ENCODE data around the gene KCNQ4. TPM values are rescaled to one million over a fixed set of nuclear protein-coding genes. Genes with fewer than 3 reads are reported as not detected.

Gene KCNQ4
- total RNA-seq, 4 donors from 2014 or later, result 1.1 to 3.8 (median 1.5) TPM

DNA sequence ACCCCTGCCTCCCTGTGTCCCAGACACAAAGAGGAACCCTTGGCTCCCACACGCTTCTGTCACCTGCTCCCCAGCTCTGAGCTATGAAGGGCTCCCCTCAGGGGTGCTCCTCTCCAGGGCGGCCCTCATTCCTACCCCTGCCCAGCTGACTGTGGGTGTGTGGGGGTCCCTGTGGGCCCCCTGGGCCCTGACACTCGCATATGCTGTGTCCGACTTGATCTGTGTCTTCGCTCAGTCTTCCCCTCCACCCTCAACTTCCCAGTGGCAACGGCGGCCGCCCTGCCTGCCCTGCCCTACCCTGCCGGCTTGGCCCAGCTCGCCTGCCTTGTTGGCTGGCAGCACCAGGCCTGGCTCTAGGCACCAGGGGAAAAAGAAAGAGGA is 1.2 kb downstream of the KCNQ4 start:
- no peak for TF ChIP-seq EP300 (IDR thresholded peaks at IDR 0.05)
- TF ChIP-seq, protein P1, sequence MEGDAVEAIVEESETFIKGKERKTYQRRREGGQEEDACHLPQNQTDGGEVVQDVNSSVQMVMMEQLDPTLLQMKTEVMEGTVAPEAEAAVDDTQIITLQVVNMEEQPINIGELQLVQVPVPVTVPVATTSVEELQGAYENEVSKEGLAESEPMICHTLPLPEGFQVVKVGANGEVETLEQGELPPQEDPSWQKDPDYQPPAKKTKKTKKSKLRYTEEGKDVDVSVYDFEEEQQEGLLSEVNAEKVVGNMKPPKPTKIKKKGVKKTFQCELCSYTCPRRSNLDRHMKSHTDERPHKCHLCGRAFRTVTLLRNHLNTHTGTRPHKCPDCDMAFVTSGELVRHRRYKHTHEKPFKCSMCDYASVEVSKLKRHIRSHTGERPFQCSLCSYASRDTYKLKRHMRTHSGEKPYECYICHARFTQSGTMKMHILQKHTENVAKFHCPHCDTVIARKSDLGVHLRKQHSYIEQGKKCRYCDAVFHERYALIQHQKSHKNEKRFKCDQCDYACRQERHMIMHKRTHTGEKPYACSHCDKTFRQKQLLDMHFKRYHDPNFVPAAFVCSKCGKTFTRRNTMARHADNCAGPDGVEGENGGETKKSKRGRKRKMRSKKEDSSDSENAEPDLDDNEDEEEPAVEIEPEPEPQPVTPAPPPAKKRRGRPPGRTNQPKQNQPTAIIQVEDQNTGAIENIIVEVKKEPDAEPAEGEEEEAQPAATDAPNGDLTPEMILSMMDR (IDR thresholded peaks at IDR 0.05), result no peak
- TF ChIP-seq POLR2AphosphoS5 (IDR thresholded peaks at IDR 0.05), result no peak
- TF ChIP-seq POLR2A (IDR thresholded peaks at IDR 0.05), result no peak
- peak overlapping the region; percentile 62 for H3K27ac ChIP-seq
- H3K27me3 ChIP-seq, result peaks cover 6% of the 10 kb centered on the region
- no peaks in the 10 kb centered on the region for H3K36me3 ChIP-seq
- no peak for DNase-seq (ENCODE audit: low spot score in 2 of 2)
- WGBS, result 34% methylated on average over 6 of the region's 10 CpGs
- peaks cover 27% of the 10 kb centered on the region for H3K4me1 ChIP-seq
- no peaks in the 10 kb centered on the region for H3K9me3 ChIP-seq
- H3K4me3 ChIP-seq, result peak overlapping the region; percentile 59

GRCh38 chr1:40785446-40785845 is 1.9 kb downstream of the KCNQ4 start:
- Histone ChIP-seq H3K27ac (no peak overlapping the region), H3K27me3 (peaks cover 6% of the 10 kb centered on the region), H3K4me1 (peaks cover 27% of the 10 kb centered on the region), H3K4me3 (no peak overlapping the region), H3K36me3 (no peaks in the 10 kb centered on the region), H3K9me3 (no peaks in the 10 kb centered on the region)
- TF ChIP-seq EP300 (IDR thresholded peaks at IDR 0.05) (no peak), POLR2AphosphoS5 (IDR thresholded peaks at IDR 0.05) (no peak)
- TF ChIP-seq, protein P1 (IDR thresholded peaks at IDR 0.05), result no peak
- no peak for DNase-seq (ENCODE audit: low spot score in 2 of 2)
- WGBS, result 87% methylated on average over 6 of the region's 7 CpGs

GRCh38 chr1:40786171-40786994 is 2.8 kb downstream of the KCNQ4 start:
- H3K36me3 ChIP-seq, result no peaks in the 10 kb centered on the region
- H3K4me3 ChIP-seq, result no peak overlapping the region
- TF ChIP-seq POLR2AphosphoS5 (IDR thresholded peaks at IDR 0.05), result no peak
- TF ChIP-seq EP300 (IDR thresholded peaks at IDR 0.05), result no peak
- TF ChIP-seq, protein P1 (IDR thresholded peaks at IDR 0.05), result no peak
- no peak for TF ChIP-seq POLR2A (IDR thresholded peaks at IDR 0.05)
- 79% methylated on average over 8 of the region's 9 CpGs for WGBS
- no peak for DNase-seq (ENCODE audit: low spot score in 2 of 2)
- no peak overlapping the region for H3K27ac ChIP-seq
- H3K27me3 ChIP-seq, result peaks cover 6% of the 10 kb centered on the region
- H3K4me1 ChIP-seq, result peaks cover 27% of the 10 kb centered on the region
- H3K9me3 ChIP-seq, result no peaks in the 10 kb centered on the region

GRCh38 chr1:40786995-40787705 is 3.6 kb downstream of the KCNQ4 start:
- no peaks in the 10 kb centered on the region for H3K36me3 ChIP-seq
- 87% methylated on average over 6 of the region's 9 CpGs for WGBS
- no peak for DNase-seq (ENCODE audit: low spot score in 2 of 2)
- H3K27ac ChIP-seq, result no peak overlapping the region
- H3K4me1 ChIP-seq, result peaks cover 25% of the 10 kb centered on the region
- no peaks in the 10 kb centered on the region for H3K9me3 ChIP-seq
- H3K4me3 ChIP-seq, result no peak overlapping the region
- no peak for TF ChIP-seq POLR2AphosphoS5 (IDR thresholded peaks at IDR 0.05)
- TF ChIP-seq, protein P1 (IDR thresholded peaks at IDR 0.05), result no peak
- TF ChIP-seq EP300 (IDR thresholded peaks at IDR 0.05), result no peak
- TF ChIP-seq POLR2A (IDR thresholded peaks at IDR 0.05), result no peak
- peaks cover 6% of the 10 kb centered on the region for H3K27me3 ChIP-seq
